HepG2 (cell line): ENCODE results near the gene BICDL1. TPM values are rescaled to one million over a fixed set of nuclear protein-coding genes. Genes with fewer than 3 reads are reported as not detected.

Experiments used
- ATAC-seq: fragments of 200-7000 bp; cut with Tn5 transposase; 3 replicates; pipeline ENCODE4 v1.9.1; 2020; ENCODE audit warnings: mild to moderate bottlenecking, moderate library complexity
- BruUV-seq: library from RNA; stranded (reverse); fragments of 400-500 nt; replicated peaks from 2 replicates; lab custom pipeline; 2021; lab: Mats Ljungman, UMichigan
- CTCF ChIA-PET: fragments of 300-600 bp; formaldehyde crosslinking; extraction: SDS; loops from one replicate; lab custom pipeline; 2021; ENCODE audit warnings: low total read pairs, inconsistent platforms, low intra/inter-chr PET ratio; lab: Yijun Ruan, JAX
- POLR2A ChIA-PET: fragments of 350-600 bp; sonication (Branson Sonifier 250); formaldehyde crosslinking; loops from one replicate; lab custom pipeline; 2020; ENCODE audit warnings: antibody characterized with exemption, inconsistent platforms; lab: Yijun Ruan, JAX
- DNase-seq: peaks from one replicate; pipeline ENCODE4 v3.0.0-alpha.2; 2015; ENCODE audit warnings: low spot score
- FAIRE-seq: peaks from 3 replicates; lab custom pipeline; 2011; peaks lifted over from hg19 to GRCh38; lab: Jason Lieb, UNC
- H2AFZ ChIP-seq: one replicate; pipeline ENCODE4 v1.6.1; 2011; ENCODE audit warnings: low read length, inconsistent platforms
- H3K27ac ChIP-seq: fragments of 300-600 bp; 3 replicates; pipeline ENCODE4 v1.8.0; 2011; ENCODE audit warnings: mixed run types, mild to moderate bottlenecking, mixed read lengths, low read length, inconsistent platforms; ENCODE audit not compliant: insufficient read depth; ENCODE audit errors: extremely low read length
- H3K27me3 ChIP-seq, 2 experiments: fragments of 200-600 bp in 1 of 2; 2 replicates in 1 of 2; 3 replicates in 1 of 2; pipeline versions ENCODE4 v1.6.0 to v1.8.0; 2011; ENCODE audit warnings: low read length in 2 of 2, mild to moderate bottlenecking in 2 of 2, moderate library complexity in 2 of 2, inconsistent platforms in 1 of 2; ENCODE audit not compliant: insufficient read depth in 2 of 2, control insufficient read depth in 1 of 2
- H3K36me3 ChIP-seq, 2 experiments: fragments of 200-600 bp in 1 of 2; replicated peaks in 1 of 2; 2 replicates in 1 of 2; 3 replicates in 1 of 2; pipeline versions ENCODE4 v1.5.1 to v1.8.0; 2011; ENCODE audit warnings: low read length in 2 of 2, inconsistent platforms in 1 of 2; ENCODE audit not compliant: insufficient read depth in 2 of 2, control insufficient read depth in 1 of 2
- H3K4me1 ChIP-seq: 2 replicates; pipeline ENCODE4 v1.5.1; 2012; ENCODE audit warnings: low read length, inconsistent platforms; ENCODE audit not compliant: insufficient read depth
- H3K4me2 ChIP-seq: 2 replicates; pipeline ENCODE4 v1.6.0; 2011; ENCODE audit warnings: low read depth, low read length, inconsistent platforms
- H3K4me3 ChIP-seq, 3 experiments: fragments of 200-600 bp in 1 of 3; sonication (generic), shearing (Covaris generic) in 1 of 3; replicated peaks in 1 of 3; 2 replicates each; pipeline ENCODE4 v1.5.1; 2011 to 2016; ENCODE audit warnings: low read length in 3 of 3, inconsistent platforms in 2 of 3, low read depth in 2 of 3, mild to moderate bottlenecking in 2 of 3, control low read depth in 1 of 3, mixed read lengths in 1 of 3; ENCODE audit not compliant: insufficient read depth in 1 of 3
- H3K79me2 ChIP-seq: one replicate; pipeline ENCODE4 v1.6.1; 2011; ENCODE audit warnings: low read length, inconsistent platforms; ENCODE audit not compliant: insufficient read depth
- H3K9ac ChIP-seq: 2 replicates; pipeline ENCODE4 v1.6.0; 2011; ENCODE audit warnings: mild to moderate bottlenecking, low read depth, low read length, inconsistent platforms; ENCODE audit not compliant: insufficient read depth
- H3K9me3 ChIP-seq: 2 replicates; pipeline ENCODE4 v1.5.1; 2012; ENCODE audit warnings: mild to moderate bottlenecking, low read length
- H4K20me1 ChIP-seq: 2 replicates; pipeline ENCODE4 v1.6.0; 2011; ENCODE audit warnings: inconsistent platforms, mild to moderate bottlenecking, low read length, moderate library complexity; ENCODE audit not compliant: insufficient read depth
- IKZF5 ChIP-seq: IDR thresholded peaks from 2 replicates; pipeline ENCODE4 v1.6.1; 2018; ENCODE audit warnings: missing genetic modification reagents, mild to moderate bottlenecking, missing compliant biosample characterization
- TIGD3 ChIP-seq: sonication (generic); formaldehyde crosslinking; IDR thresholded peaks from 2 replicates; pipeline ENCODE4 v1.5.1; 2020; ENCODE audit warnings: mild to moderate bottlenecking, missing genetic modification reagents, borderline replicate concordance
- TRIM24 ChIP-seq: sonication (generic); formaldehyde crosslinking; IDR thresholded peaks from 2 replicates; pipeline ENCODE4 v1.8.0; 2022; ENCODE audit warnings: mild to moderate bottlenecking, missing genetic modification reagents
- ZNF83 ChIP-seq: sonication (generic); formaldehyde crosslinking; IDR thresholded peaks from 2 replicates; pipeline ENCODE4 v1.4.0; 2020; ENCODE audit warnings: missing genetic modification reagents, mild to moderate bottlenecking, borderline replicate concordance
- WGBS: methylation state at CpG from one replicate; pipeline ENCODE4 v1.1.6; 2017; ENCODE audit warnings: low lambda C conversion rate; 5-methylcytosine and 5-hydroxymethylcytosine counted together
- in situ Hi-C: cut with HindIII; loops from 2 replicates; pipeline ENCODE4 v1.10.0; 2017; ENCODE audit warnings: low pct_unique_long_range_greater_than_20kb; ENCODE audit not compliant: extremely low pct_ligation_motif_present
- intact Hi-C: fragments of 100-400 bp; cut with micrococcal nuclease; formaldehyde crosslinking; loops from one replicate; pipeline ENCODE4 v1.10.0; 2022; ENCODE audit not compliant: unreplicated experiment
- polyA plus RNA-seq, 8 experiments: library from polyadenylated mRNA; depleted of rRNA in 3 of 8; stranded (reverse) in 7 of 8; unstranded in 1 of 8; fragments of >200 nt; fragmentation: Illumina TruSeq in 4 of 8; extraction: Trizol in 4 of 8; gene quantifications; 2 replicates each; pipeline versions ENCODE4 v1.2.1 to v1.2.3, GENCODE V29; 2011 to 2016; ENCODE audit warnings: low read depth in 4 of 8, missing spikeins in 1 of 8, mixed read lengths in 1 of 8; ENCODE audit not compliant: insufficient read depth in 1 of 8
- total RNA-seq, 5 experiments: library from RNA; depleted of rRNA; stranded (reverse); fragments of >200 nt; fragmentation: Illumina TruSeq; extraction: Trizol; gene quantifications; 2 replicates each; pipeline ENCODE4 v1.2.3, GENCODE V29; 2016; ENCODE audit warnings: low read depth in 1 of 5
- TF ChIP-seq, protein P1 (sequence below): sonication (generic); formaldehyde crosslinking; IDR thresholded peaks from 2 replicates; pipeline ENCODE4 v1.4.0; 2020; ENCODE audit warnings: missing genetic modification reagents, borderline replicate concordance

The BICDL1 gene
- total and polyA plus RNA-seq, 2 of the 13 experiments (the other 11 are each of a cell fraction or from before 2014, with no cell fraction given) = 3.6 to 9.7 TPM

GRCh38 chr12:120081641-120082040 is 92.6 kb downstream of the BICDL1 start:
- CTCF ChIA-PET = no interaction called here
- no peaks in the 10 kb centered on the region for H3K9me3 ChIP-seq
- H3K4me1 ChIP-seq = peaks cover 36% of the 10 kb centered on the region
- BruUV-seq = no TSS peak
- no peak overlapping the region for H3K27ac ChIP-seq
- no peak for DNase-seq
- TF ChIP-seq IKZF5 (CRISPR knock-in tag) (no peak), TIGD3 (CRISPR knock-in tag) (no peak), ZNF83 (CRISPR knock-in tag) (no peak), TRIM24 (CRISPR knock-in tag) (no peak)
- TF ChIP-seq, protein P1, sequence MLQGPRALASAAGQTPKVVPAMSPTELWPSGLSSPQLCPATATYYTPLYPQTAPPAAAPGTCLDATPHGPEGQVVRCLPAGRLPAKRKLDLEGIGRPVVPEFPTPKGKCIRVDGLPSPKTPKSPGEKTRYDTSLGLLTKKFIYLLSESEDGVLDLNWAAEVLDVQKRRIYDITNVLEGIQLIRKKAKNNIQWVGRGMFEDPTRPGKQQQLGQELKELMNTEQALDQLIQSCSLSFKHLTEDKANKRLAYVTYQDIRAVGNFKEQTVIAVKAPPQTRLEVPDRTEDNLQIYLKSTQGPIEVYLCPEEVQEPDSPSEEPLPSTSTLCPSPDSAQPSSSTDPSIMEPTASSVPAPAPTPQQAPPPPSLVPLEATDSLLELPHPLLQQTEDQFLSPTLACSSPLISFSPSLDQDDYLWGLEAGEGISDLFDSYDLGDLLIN (CRISPR knock-in tag) = no peak
- no peak overlapping the region for H3K4me3 ChIP-seq
- no peak overlapping the region for H2AFZ ChIP-seq
- H4K20me1 ChIP-seq = no peaks in the 10 kb centered on the region
- no peak overlapping the region for H3K4me2 ChIP-seq
- no peak overlapping the region for H3K9ac ChIP-seq
- in situ Hi-C loops (no loop called here), intact Hi-C loops (no loop called here)
- POLR2A ChIA-PET = no interaction called here
- H3K79me2 ChIP-seq = no peaks in the 10 kb centered on the region
- H3K27me3 ChIP-seq = no peaks in the 10 kb centered on the region
- WGBS = 91% methylated on average over 2 of the region's 2 CpGs
- no peak for FAIRE-seq
- no peak for ATAC-seq
- H3K36me3 ChIP-seq = no peaks in the 10 kb centered on the region
